GM13976 (cell line): ENCODE measurements around the gene RALGAPA1.
"Not testable (repeated sequence)": the region's sequence is repeated elsewhere in the genome, so short reads cannot be mapped to it uniquely, and the experiment has no call there.

ENCODE experiments used
- DNase-seq: peaks from one replicate; pipeline ENCODE4 v3.0.0; 2012; ENCODE audit warnings: low spot score
- in situ Hi-C: fragments of 300-500 bp; cut with MboI; formaldehyde crosslinking; loops from one replicate; pipeline ENCODE4 v1.12.0; 2022; ENCODE audit warnings: low sequenced_read_pairs, mixed read lengths, inconsistent platforms; ENCODE audit not compliant: unreplicated experiment
- TF ChIP-seq, protein P1 (sequence below): IDR thresholded peaks from 2 replicates; pipeline ENCODE4 v1.5.1; 2012; ENCODE audit warnings: borderline replicate concordance, mild to moderate bottlenecking; ENCODE audit not compliant: insufficient read depth; ENCODE audit errors: extremely low read depth, missing control alignments, control extremely low read depth

Gene RALGAPA1

DNA sequence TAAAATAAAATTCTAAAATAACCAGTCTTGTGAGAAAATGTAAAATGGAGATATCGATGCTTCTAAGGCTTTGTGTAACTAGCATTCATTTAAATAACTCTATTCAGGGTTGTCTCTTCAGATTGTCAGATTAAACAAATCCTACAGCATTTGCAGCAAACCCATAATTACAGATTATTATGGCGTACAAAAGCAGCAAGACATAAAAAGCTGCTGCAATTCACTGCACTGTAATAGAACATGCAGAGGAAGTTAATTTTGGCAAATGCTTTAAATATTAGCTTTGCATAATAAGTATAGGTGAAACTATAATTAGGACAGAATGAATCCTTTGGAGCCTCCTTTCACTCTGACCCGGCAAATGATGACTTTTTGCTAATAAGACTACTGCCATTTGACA, 176.8 kb downstream of the RALGAPA1 start:
- TF ChIP-seq, protein P1, sequence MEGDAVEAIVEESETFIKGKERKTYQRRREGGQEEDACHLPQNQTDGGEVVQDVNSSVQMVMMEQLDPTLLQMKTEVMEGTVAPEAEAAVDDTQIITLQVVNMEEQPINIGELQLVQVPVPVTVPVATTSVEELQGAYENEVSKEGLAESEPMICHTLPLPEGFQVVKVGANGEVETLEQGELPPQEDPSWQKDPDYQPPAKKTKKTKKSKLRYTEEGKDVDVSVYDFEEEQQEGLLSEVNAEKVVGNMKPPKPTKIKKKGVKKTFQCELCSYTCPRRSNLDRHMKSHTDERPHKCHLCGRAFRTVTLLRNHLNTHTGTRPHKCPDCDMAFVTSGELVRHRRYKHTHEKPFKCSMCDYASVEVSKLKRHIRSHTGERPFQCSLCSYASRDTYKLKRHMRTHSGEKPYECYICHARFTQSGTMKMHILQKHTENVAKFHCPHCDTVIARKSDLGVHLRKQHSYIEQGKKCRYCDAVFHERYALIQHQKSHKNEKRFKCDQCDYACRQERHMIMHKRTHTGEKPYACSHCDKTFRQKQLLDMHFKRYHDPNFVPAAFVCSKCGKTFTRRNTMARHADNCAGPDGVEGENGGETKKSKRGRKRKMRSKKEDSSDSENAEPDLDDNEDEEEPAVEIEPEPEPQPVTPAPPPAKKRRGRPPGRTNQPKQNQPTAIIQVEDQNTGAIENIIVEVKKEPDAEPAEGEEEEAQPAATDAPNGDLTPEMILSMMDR, result no peak
- in situ Hi-C loops, result no loop called here
- no peak for DNase-seq

DNA sequence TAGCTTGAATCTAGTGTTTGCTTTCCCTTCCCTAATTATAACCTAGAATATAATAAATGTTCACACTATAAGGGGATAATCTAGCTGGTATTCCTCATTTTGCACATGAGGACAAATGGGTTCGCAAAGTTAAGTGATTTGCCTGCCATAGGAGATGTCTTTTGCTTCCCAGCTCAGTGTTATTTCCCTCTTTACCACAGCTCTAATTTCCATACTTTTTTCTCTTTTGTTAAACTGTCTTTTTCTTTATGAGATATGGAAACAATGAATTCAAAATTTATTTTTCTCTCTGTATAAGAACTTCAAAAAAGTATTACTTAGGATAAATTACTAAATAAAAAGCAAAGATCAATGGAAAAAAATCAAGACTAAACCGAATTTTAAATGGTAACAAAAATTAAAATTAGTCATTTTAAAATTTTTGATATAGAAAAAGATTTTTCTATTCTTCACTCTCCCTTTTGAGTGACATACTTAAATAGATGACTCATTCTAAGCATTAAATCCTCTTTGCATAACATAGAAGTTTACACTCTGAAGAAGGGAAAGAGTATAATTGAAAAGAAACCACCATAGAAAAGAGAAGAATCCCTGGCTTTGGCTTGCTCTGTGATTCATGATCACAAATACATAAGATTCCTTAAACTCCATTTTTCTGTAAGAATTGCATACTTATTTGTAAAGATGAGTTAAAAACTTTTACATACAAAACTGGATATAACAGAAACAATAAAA, 177.9 kb downstream of the RALGAPA1 start:
- TF ChIP-seq, protein P1, result no peak
- no peak for DNase-seq
- in situ Hi-C loops, result no loop called here

DNA sequence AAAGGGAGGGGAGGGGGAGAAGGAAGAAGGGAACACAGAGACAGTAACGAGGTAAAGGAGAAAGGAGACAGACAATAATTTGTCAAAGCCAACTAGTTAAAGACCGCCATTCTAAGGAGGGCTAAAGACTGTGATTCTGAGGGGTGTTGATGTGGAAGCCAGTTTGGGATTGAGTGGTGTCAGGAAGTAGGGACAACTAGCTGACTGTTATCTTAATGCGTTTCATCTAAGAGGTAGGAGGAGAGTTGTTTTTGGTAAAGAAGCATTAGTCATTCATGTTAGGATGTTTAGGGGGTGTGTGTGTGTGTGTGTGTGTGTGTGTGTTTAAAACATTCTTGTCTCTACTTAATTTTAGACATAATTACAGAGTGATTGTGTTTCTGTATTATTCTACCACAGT, 180.1 kb downstream of the RALGAPA1 start:
- DNase-seq, result no peak
- in situ Hi-C loops, result no loop called here

DNA sequence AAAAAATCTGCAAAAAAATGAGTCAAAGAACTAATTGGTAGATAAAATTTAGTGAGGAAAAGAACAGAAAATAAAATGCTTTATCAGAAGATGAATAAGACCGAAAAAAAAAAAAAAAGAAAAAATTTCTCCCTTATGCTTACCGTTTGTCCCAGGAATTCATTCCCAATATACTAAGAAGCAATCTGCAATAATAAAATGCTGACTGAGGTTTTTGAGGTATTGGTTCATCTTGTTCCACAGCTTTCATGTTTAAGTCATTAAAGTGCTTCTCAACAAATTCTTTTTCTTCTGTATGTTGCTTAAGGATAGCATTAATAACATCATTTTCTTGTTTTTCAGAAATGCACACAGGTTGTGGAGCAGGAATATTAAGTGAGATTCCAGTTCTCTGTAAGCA, 182.1 kb downstream of the RALGAPA1 start:
- DNase-seq, in situ Hi-C loops: not testable (repeated sequence)

More for the DNA sequence above, 180.1 kb downstream of the RALGAPA1 start:
- TF ChIP-seq, protein P1, result no peak

DNA sequence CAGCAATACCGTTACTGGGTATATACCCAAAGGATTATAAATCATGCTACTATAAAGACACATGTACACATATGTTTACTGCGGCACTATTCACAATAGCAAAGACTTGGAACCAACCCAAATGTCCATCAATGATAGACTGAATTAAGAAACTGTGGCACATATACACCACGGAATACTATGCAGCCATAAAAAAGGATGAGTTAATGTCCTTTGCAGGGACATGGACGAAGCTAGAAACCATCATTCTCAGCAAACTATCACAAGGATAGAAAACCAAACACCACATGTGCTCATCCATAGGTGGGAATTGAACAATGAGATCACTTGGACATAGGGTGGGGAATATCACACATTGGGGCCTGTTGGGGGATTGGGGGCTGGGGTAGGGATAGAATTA, 187.1 kb downstream of the RALGAPA1 start:
- in situ Hi-C loops, DNase-seq: not testable (repeated sequence)

DNA sequence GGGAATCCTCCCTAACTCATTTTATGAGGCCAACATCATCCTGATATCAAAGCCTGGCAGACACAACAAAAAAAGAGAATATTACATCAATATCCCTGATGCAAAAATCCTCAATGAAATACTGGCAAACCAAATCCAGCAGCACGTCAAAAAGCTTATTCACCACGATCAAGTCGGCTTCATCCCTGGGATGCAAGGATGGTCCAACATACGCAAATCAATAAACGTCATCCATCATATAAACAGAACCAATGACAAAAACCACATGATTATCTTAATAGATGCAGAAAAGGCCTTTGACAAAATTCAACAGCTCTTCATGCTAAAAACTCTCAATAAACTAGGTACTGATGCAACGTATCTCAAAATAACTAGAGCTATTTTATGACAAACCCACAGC, 189.1 kb downstream of the RALGAPA1 start:
- in situ Hi-C loops, DNase-seq: not testable (repeated sequence)

DNA sequence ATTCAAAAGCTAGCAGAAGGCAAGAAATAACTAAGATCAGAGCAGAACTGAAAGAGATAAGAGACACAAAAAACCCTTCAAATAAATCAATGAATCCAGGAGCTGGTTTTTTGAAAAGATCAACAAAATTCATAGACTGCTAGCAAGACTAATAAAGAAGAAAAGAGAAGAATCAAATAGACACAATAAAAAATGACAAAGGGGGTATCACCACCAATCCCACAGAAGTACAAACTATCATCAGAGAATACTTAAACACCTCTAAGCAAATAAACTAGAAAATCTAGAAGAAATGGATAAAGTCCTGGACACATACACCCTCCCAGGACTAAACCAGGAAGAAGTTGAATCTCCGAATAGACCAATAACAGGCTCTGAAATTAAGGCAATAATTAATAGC, 189.6 kb downstream of the RALGAPA1 start:
- DNase-seq, in situ Hi-C loops: not testable (repeated sequence)

DNA sequence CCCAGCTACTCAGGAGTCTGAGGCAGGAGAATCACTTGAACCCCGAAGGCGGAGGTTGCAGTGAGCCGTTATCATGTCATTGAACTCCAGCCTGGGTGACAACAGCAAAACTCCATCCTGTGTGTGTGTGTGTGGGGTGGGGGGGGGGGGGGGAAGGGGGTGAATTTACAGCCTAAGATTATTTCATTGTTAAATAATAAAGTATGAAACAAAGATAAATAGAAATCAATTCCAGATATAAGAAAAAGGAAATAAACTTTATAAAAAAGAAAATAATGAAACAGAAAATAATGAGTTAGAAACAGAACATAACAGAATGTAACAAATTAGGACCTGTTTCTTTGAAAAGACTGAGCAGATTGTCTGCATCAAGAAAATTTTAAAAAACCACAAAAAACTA, 191.6 kb downstream of the RALGAPA1 start:
- TF ChIP-seq, protein P1, result no peak
- no peak for DNase-seq
- in situ Hi-C loops, result no loop called here

DNA sequence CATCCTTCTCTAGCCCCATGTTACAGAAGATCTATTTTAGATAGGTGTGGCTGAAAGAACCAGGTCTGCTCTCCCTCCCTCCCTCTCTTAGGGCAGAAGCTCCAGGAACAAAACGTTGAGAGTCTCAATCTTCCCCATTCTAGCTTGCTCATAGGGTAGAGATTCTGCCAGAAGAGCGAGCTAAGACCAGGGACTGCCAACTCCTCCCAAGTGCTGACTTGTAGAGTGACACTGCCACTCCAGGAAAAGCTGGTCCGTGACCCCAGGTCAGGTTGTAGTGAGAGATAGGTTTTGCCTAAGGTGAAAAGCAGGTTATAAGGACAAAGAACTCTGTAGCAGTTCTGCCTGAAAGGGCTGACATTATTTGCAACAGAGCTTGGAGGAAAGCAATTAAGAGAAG, 201.7 kb downstream of the RALGAPA1 start:
- DNase-seq, result no peak
- TF ChIP-seq, protein P1, result no peak
- in situ Hi-C loops, result no loop called here
